ENCODE data around the gene KDM5B.
"Not testable (repeated sequence)": the region's sequence is repeated elsewhere in the genome, so short reads cannot be mapped to it uniquely, and the experiment has no call there.

The KDM5B gene

GRCh38 chr1:202801175-202801574, 7.0 kb downstream of the KDM5B start:
- no peak overlapping the region; a peak in 1 of 22 replicates for H3K4me2 ChIP-seq

GRCh38 chr1:202800742-202801141, 7.5 kb downstream of the KDM5B start:
- Histone ChIP-seq H3K4me1 (peaks cover 65 to 90% (median 74%) of the 10 kb centered on the region in 10 experiments), H3K4me3 (no peak overlapping the region), H3K27me3 (no peaks in the 10 kb centered on the region), H3K4me2 (peak overlapping the region in 1 of 11 experiments; percentile 0; a peak in 1 of 22 replicates), H4K20me1 (peaks cover 76 to 100% (median 89%) of the 10 kb centered on the region in 11 experiments), H3K36me3 (peaks cover 27 to 52% (median 38%) of the 10 kb centered on the region in 11 experiments; a peak in 21 of 22 replicates), H3K9me3 (replicated peaks in 1 of 11) (no peaks in the 10 kb centered on the region), H3K9ac (no peak overlapping the region), H3K27ac (no peak overlapping the region)
- TF ChIP-seq Cebpa-rat (IDR thresholded peaks at IDR 0.05) = no peak

More at GRCh38 chr1:202801175-202801574, 7.0 kb downstream of the KDM5B start:
- H3K4me1 ChIP-seq = peaks cover 65 to 90% (median 74%) of the 10 kb centered on the region in 10 experiments
- no peak overlapping the region for H3K9ac ChIP-seq
- TF ChIP-seq Cebpa-rat (IDR thresholded peaks at IDR 0.05) = no peak
- H3K9me3 ChIP-seq (replicated peaks in 1 of 11) = no peaks in the 10 kb centered on the region
- H3K4me3 ChIP-seq = no peak overlapping the region
- H3K36me3 ChIP-seq = peaks cover 23 to 50% (median 34%) of the 10 kb centered on the region in 11 experiments; a peak in 21 of 22 replicates
- no peaks in the 10 kb centered on the region for H3K27me3 ChIP-seq
- no peak overlapping the region for H3K27ac ChIP-seq
- H4K20me1 ChIP-seq = peaks cover 71 to 100% (median 89%) of the 10 kb centered on the region in 11 experiments

GRCh38 chr1:202798792-202799331, 9.4 kb downstream of the KDM5B start:
- peaks cover 27 to 63% (median 42%) of the 10 kb centered on the region in 11 experiments; a peak in 21 of 22 replicates for H3K36me3 ChIP-seq

DNA sequence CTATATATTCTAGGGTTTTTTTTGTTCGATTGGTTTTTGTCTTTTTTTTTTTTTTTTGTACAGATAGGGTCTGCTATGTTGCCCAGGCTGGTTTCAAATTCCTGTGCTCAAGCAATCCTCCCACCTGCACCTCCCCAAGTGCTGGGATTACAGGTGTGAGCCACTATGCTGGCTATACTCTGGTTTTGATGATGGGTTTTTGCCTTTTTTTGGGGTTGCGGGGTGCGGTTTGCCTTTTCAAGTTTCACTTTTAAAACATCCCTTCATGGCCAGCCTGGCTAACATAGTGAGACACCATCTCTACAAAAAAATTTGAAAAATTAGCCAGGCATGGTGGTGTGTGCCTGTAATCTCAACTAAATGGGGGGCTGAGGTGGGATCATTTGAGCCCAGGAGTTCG, 10.0 kb downstream of the KDM5B start:
- Histone ChIP-seq H3K4me2 (peak overlapping the region in 7 of 11 experiments; percentile 1 to 73 (median 52); a peak in 8 of 22 replicates), H3K4me3 (no peak overlapping the region), H4K20me1 (peaks cover 96 to 100% (median 100%) of the 10 kb centered on the region in 11 experiments), H3K36me3 (peaks cover 27 to 69% (median 42%) of the 10 kb centered on the region in 11 experiments; a peak in 21 of 22 replicates), H3K9ac (0 out of 22 replicates have a peak overlapping the region, but pooled peaks of 1 of the 11 experiments have one; percentile 12), H3K9me3 (replicated peaks in 1 of 11) (no peaks in the 10 kb centered on the region), H3K27ac (no peak overlapping the region), H3K27me3 (no peaks in the 10 kb centered on the region), H3K4me1 (peaks cover 53 to 87% (median 64%) of the 10 kb centered on the region in 10 experiments)
- no peak for TF ChIP-seq Cebpa-rat (IDR thresholded peaks at IDR 0.05)

More at GRCh38 chr1:202798792-202799331, 9.4 kb downstream of the KDM5B start:
- peak overlapping the region in 8 of 11 experiments; percentile 1 to 73 (median 43); a peak in 12 of 22 replicates for H3K4me2 ChIP-seq
- H3K9ac ChIP-seq = peak overlapping the region in 1 of 11 experiments; percentile 12; a peak in 1 of 22 replicates
- no peak overlapping the region for H3K27ac ChIP-seq
- peaks cover 59 to 88% (median 68%) of the 10 kb centered on the region in 10 experiments for H3K4me1 ChIP-seq
- H4K20me1 ChIP-seq = peaks cover 94 to 100% (median 99%) of the 10 kb centered on the region in 11 experiments
- no peaks in the 10 kb centered on the region for H3K27me3 ChIP-seq
- no peak overlapping the region for H3K4me3 ChIP-seq
- H3K9me3 ChIP-seq (replicated peaks in 1 of 11) = no peaks in the 10 kb centered on the region
- TF ChIP-seq Cebpa-rat (IDR thresholded peaks at IDR 0.05) = no peak

GRCh38 chr1:202796670-202797069, 11.6 kb downstream of the KDM5B start:
- no peak overlapping the region for H3K9ac ChIP-seq
- H3K4me3 ChIP-seq = no peak overlapping the region
- peaks cover 27 to 82% (median 46%) of the 10 kb centered on the region in 11 experiments; a peak in 21 of 22 replicates for H3K36me3 ChIP-seq
- H4K20me1 ChIP-seq = peaks cover 95 to 100% (median 100%) of the 10 kb centered on the region in 11 experiments
- no peak overlapping the region for H3K27ac ChIP-seq
- H3K4me1 ChIP-seq = peaks cover 42 to 78% (median 54%) of the 10 kb centered on the region in 10 experiments
- H3K27me3 ChIP-seq = no peaks in the 10 kb centered on the region
- H3K9me3 ChIP-seq (replicated peaks in 1 of 11) = no peaks in the 10 kb centered on the region
- peak overlapping the region; percentile 3 to 73 (median 51); a peak in 21 of 22 replicates for H3K4me2 ChIP-seq
- no peak for TF ChIP-seq Cebpa-rat (IDR thresholded peaks at IDR 0.05)

DNA sequence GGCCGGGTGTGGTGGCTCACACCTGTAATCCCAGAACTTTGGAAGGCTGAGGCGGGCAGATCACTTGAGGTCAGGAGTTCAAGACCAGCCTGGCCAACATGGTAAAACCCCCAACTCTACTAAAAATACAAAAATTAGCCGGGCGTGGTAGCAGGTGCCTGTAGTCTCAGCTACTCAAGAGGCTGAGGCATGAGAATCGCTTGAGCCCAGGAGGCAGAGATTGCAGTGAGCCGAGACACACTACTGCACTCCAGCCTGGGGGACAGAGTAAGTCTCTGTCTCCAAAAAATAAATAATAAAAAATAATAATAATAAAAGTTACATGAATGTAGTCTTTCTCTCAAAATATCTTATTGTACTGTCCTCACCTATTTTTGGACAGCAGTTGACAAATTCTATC, 13.3 kb downstream of the KDM5B start:
- peaks cover 19 to 84% (median 39%) of the 10 kb centered on the region in 11 experiments; a peak in 20 of 22 replicates for H3K36me3 ChIP-seq
- peaks cover 97 to 100% (median 100%) of the 10 kb centered on the region in 11 experiments for H4K20me1 ChIP-seq
- peaks cover 47 to 76% (median 51%) of the 10 kb centered on the region in 10 experiments for H3K4me1 ChIP-seq
- not testable (repeated sequence) for H3K9me3 ChIP-seq (replicated peaks in 1 of 11); H3K9ac ChIP-seq; H3K27me3 ChIP-seq; H3K27ac ChIP-seq; H3K4me3 ChIP-seq
- peak overlapping the region; percentile 15 to 73 (median 46); a peak in 17 of 22 replicates for H3K4me2 ChIP-seq

DNA sequence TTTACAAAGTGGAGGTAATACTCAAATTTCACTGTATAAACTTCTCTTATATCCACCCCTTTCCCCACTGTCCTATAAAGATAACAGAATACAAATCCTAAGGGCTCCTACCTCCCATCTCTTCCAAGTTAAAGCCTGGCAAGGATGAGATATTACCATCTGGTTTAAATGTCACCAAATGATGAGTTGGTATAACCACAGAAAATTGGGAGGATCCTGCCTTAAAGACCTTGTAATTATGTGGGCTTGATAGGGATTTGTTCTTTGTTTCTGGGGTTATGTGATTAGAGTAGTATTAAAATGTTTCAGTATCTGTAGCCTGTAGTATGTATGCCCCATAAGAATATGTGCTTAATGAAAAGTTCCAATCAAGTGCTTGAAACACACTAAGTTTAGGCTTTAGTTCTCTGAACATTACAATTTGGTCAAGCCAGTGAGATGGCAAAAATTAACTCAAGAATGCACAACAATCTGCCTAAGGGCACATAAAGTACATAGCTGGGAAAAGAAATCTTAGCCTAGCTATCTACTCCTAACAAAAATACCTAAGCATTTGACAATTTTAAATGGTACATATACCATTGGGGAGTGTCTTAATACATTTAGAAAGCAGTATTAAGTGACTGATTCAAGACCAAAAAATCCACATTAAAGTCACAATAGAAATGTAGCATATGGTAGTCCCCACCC, 14.0 kb downstream of the KDM5B start:
- H3K36me3 ChIP-seq = peaks cover 19 to 80% (median 36%) of the 10 kb centered on the region in 11 experiments; a peak in 20 of 22 replicates
- peaks cover 97 to 100% (median 100%) of the 10 kb centered on the region in 11 experiments for H4K20me1 ChIP-seq
- no peak for TF ChIP-seq Cebpa-rat (IDR thresholded peaks at IDR 0.05)
- no peak overlapping the region for H3K9ac ChIP-seq
- H3K4me3 ChIP-seq = no peak overlapping the region
- H3K4me1 ChIP-seq = peaks cover 45 to 76% (median 47%) of the 10 kb centered on the region in 10 experiments
- H3K27ac ChIP-seq = no peak overlapping the region
- peak overlapping the region in 3 of 11 experiments; percentile 46 to 73 (median 46); a peak in 2 of 22 replicates for H3K4me2 ChIP-seq
- peaks cover 0 to 5% (median 0%) of the 10 kb centered on the region in 11 experiments; a peak in 2 of 22 replicates for H3K9me3 ChIP-seq (replicated peaks in 1 of 11)
- H3K27me3 ChIP-seq = no peaks in the 10 kb centered on the region

DNA sequence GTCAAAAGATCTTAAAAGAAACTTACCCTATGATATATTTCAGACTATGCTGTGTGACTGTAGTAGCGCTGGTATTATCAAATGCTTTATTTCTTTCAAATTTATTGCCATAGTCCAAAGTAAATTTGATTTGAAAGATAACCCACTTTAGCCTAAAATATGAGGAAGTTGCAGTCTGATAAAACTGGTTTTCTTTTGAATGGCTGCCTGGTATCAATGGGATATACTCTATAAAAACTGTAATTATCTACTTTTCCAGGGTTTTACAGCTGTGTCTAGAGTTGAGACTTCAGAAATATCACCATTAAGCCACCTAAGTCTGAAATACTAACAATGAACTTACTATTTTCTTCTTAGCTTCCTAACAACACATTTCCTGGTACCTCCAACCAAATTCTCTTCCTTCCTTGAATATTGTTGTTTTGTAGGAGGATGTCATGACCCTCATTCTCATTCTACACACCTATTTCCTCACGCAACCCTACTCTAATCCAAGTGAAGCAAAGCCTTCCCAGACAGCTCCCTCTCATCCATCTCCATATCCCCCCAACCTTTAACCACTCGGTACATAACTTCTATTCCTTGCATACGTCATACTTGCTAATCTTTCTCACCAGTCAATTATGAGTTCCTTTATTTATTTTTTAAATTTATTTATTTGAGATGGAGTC, 17.0 kb downstream of the KDM5B start:
- H4K20me1 ChIP-seq = peaks cover 94 to 100% (median 100%) of the 10 kb centered on the region in 11 experiments

More for the DNA sequence above, 17.0 kb downstream of the KDM5B start:
- no peaks in the 10 kb centered on the region for H3K27me3 ChIP-seq
- H3K27ac ChIP-seq = no peak overlapping the region
- H3K9ac ChIP-seq = no peak overlapping the region
- peaks cover 0 to 5% (median 0%) of the 10 kb centered on the region in 11 experiments; a peak in 2 of 22 replicates for H3K9me3 ChIP-seq (replicated peaks in 1 of 11)
- H3K36me3 ChIP-seq = peaks cover 1 to 63% (median 22%) of the 10 kb centered on the region in 11 experiments; a peak in 18 of 22 replicates
- H3K4me3 ChIP-seq = no peak overlapping the region
- H3K4me2 ChIP-seq = no peak overlapping the region
- H3K4me1 ChIP-seq = peaks cover 15 to 63% (median 23%) of the 10 kb centered on the region in 10 experiments; a peak in 19 of 20 replicates
- TF ChIP-seq Cebpa-rat (IDR thresholded peaks at IDR 0.05) = no peak
